ENCODE measurements around the gene HTR4.

DNA sequence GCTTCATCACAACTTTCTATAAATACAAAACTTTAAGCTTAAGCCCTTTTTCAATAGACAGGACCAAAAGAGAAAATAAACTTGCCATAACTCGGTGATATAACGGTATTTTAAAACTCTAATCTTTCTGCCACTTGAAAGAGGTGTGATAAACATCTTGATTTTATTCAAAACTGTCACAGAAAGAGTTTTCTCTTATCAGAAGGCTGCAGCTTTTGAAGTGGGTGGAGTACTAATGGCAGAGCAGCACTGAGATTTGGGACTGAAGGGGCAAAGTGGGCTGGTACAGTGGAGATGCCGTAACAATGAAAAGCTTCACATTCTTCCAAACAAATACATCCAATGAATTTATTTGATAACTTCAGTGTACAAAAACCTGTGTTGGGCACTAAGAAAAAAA is 178.0 kb downstream of the HTR4 start:
- TF ChIP-seq, protein P1, sequence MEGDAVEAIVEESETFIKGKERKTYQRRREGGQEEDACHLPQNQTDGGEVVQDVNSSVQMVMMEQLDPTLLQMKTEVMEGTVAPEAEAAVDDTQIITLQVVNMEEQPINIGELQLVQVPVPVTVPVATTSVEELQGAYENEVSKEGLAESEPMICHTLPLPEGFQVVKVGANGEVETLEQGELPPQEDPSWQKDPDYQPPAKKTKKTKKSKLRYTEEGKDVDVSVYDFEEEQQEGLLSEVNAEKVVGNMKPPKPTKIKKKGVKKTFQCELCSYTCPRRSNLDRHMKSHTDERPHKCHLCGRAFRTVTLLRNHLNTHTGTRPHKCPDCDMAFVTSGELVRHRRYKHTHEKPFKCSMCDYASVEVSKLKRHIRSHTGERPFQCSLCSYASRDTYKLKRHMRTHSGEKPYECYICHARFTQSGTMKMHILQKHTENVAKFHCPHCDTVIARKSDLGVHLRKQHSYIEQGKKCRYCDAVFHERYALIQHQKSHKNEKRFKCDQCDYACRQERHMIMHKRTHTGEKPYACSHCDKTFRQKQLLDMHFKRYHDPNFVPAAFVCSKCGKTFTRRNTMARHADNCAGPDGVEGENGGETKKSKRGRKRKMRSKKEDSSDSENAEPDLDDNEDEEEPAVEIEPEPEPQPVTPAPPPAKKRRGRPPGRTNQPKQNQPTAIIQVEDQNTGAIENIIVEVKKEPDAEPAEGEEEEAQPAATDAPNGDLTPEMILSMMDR (conservative IDR thresholded peaks at IDR 0.05; ENCODE audit: low read depth, low read length) = no peak
- TF ChIP-seq BHLHE40 (IDR thresholded peaks at IDR 0.05; ENCODE audit: low read depth, low read length) (no peak), POLR2A (IDR thresholded peaks at IDR 0.05; ENCODE audit: low read depth, low read length) (no peak), RAD21 (IDR thresholded peaks at IDR 0.05; ENCODE audit: low read length) (no peak), CEBPB (IDR thresholded peaks at IDR 0.05; ENCODE audit: low read depth, low read length) (no peak), RFX5 (IDR thresholded peaks at IDR 0.05; ENCODE audit: low read depth, low read length) (no peak), SMC3 (IDR thresholded peaks at IDR 0.05; ENCODE audit: low read depth, low read length) (no peak), MAZ (IDR thresholded peaks at IDR 0.05; ENCODE audit: borderline replicate concordance, low read depth, low read length) (no peak), MAFK (IDR thresholded peaks at IDR 0.05; ENCODE audit: low read depth, low read length) (no peak), NFE2L2 (IDR thresholded peaks at IDR 0.05; ENCODE audit: low read depth, low read length) (no peak), RCOR1 (IDR thresholded peaks at IDR 0.05; ENCODE audit: insufficient replicate concordance, low read length) (no peak), MXI1 (IDR thresholded peaks at IDR 0.05; ENCODE audit: borderline replicate concordance, low read depth, low read length) (no peak)
- TF ChIP-seq, protein P2, sequence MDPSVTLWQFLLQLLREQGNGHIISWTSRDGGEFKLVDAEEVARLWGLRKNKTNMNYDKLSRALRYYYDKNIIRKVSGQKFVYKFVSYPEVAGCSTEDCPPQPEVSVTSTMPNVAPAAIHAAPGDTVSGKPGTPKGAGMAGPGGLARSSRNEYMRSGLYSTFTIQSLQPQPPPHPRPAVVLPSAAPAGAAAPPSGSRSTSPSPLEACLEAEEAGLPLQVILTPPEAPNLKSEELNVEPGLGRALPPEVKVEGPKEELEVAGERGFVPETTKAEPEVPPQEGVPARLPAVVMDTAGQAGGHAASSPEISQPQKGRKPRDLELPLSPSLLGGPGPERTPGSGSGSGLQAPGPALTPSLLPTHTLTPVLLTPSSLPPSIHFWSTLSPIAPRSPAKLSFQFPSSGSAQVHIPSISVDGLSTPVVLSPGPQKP (IDR thresholded peaks at IDR 0.05; ENCODE audit: borderline replicate concordance, low read depth, low read length) = no peak
- TF ChIP-seq, protein P3, sequence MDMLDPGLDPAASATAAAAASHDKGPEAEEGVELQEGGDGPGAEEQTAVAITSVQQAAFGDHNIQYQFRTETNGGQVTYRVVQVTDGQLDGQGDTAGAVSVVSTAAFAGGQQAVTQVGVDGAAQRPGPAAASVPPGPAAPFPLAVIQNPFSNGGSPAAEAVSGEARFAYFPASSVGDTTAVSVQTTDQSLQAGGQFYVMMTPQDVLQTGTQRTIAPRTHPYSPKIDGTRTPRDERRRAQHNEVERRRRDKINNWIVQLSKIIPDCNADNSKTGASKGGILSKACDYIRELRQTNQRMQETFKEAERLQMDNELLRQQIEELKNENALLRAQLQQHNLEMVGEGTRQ (IDR thresholded peaks at IDR 0.05; ENCODE audit: low read depth, low read length) = no peak

Data from IMR-90 (cell line).